Trophoblast cell (in vitro differentiated cells and primary cell): ENCODE data around the gene NRCAM.

Experiments
- DNase-seq, 2 donors: peaks; one replicate each; pipeline ENCODE4 v3.0.0-alpha.2; 2016
- H2AFZ ChIP-seq: 2 replicates; pipeline ENCODE4 v1.6.1; 2013; ENCODE audit warnings: low read length, moderate library complexity, mild to moderate bottlenecking; ENCODE audit not compliant: insufficient read depth, poor library complexity
- H2AK5ac ChIP-seq: 2 replicates; pipeline ENCODE4 v1.6.1; 2013; ENCODE audit warnings: mild to moderate bottlenecking, low read length
- H2BK120ac ChIP-seq: 2 replicates; pipeline ENCODE4 v1.6.1; 2013; ENCODE audit warnings: low read length, mild to moderate bottlenecking, moderate library complexity; ENCODE audit not compliant: insufficient read depth, poor library complexity
- H2BK12ac ChIP-seq: 2 replicates; pipeline ENCODE4 v1.6.1; 2013; ENCODE audit warnings: mild to moderate bottlenecking, low read length, moderate library complexity
- H2BK5ac ChIP-seq: 2 replicates; pipeline ENCODE4 v1.6.1; 2013; ENCODE audit warnings: low read length, low read depth, moderate library complexity, mild to moderate bottlenecking; ENCODE audit not compliant: poor library complexity
- H3K14ac ChIP-seq: 2 replicates; pipeline ENCODE4 v1.6.1; 2013; ENCODE audit warnings: mild to moderate bottlenecking, low read length
- H3K18ac ChIP-seq: 2 replicates; pipeline ENCODE4 v1.6.1; 2013; ENCODE audit warnings: mild to moderate bottlenecking, low read length
- H3K23ac ChIP-seq: 2 replicates; pipeline ENCODE4 v1.6.1; 2013; ENCODE audit warnings: low read length
- H3K27ac ChIP-seq: 2 replicates; pipeline ENCODE4 v1.5.1; 2013; ENCODE audit warnings: low read depth, mild to moderate bottlenecking, inconsistent platforms, low read length, moderate library complexity
- H3K27me3 ChIP-seq: 2 replicates; pipeline ENCODE4 v1.6.1; 2013; ENCODE audit warnings: inconsistent platforms, mild to moderate bottlenecking, low read length, moderate library complexity; ENCODE audit not compliant: insufficient read depth
- H3K36me3 ChIP-seq, 2 experiments: 1 replicate in 1 of 2; 2 replicates in 1 of 2; pipeline ENCODE4 v1.6.1; 2013; ENCODE audit warnings: low read length in 2 of 2, mild to moderate bottlenecking in 2 of 2, moderate library complexity in 1 of 2; ENCODE audit not compliant: insufficient read depth in 2 of 2, control insufficient read depth in 1 of 2
- H3K4ac ChIP-seq: 2 replicates; pipeline ENCODE4 v1.6.1; 2013; ENCODE audit warnings: low read depth, mild to moderate bottlenecking, low read length, moderate library complexity
- H3K4me1 ChIP-seq, 2 experiments: 1 replicate in 1 of 2; 2 replicates in 1 of 2; pipeline ENCODE4 v1.6.1; 2013; ENCODE audit warnings: low read length in 2 of 2, mild to moderate bottlenecking in 2 of 2, moderate library complexity in 1 of 2; ENCODE audit not compliant: insufficient read depth in 2 of 2, control insufficient read depth in 1 of 2
- H3K4me2 ChIP-seq: 2 replicates; pipeline ENCODE4 v1.6.1; 2013; ENCODE audit warnings: inconsistent platforms, mild to moderate bottlenecking, low read length, moderate library complexity
- H3K4me3 ChIP-seq: 2 replicates; pipeline ENCODE4 v1.5.1; 2013; ENCODE audit warnings: mild to moderate bottlenecking, low read depth, low read length, inconsistent platforms
- H3K79me1 ChIP-seq: one replicate; pipeline ENCODE4 v1.6.1; 2013; ENCODE audit warnings: low read length
- H3K79me2 ChIP-seq: 2 replicates; pipeline ENCODE4 v1.6.1; 2013; ENCODE audit warnings: low read length, mild to moderate bottlenecking; ENCODE audit not compliant: control insufficient read depth, insufficient read depth, poor library complexity
- H3K9ac ChIP-seq: 2 replicates; pipeline ENCODE4 v1.6.1; 2013; ENCODE audit warnings: mild to moderate bottlenecking, low read length
- H3K9me3 ChIP-seq: 2 replicates; pipeline ENCODE4 v1.6.1; 2013; ENCODE audit warnings: low read depth, mild to moderate bottlenecking, control low read depth, inconsistent platforms, low read length; ENCODE audit not compliant: insufficient read depth
- H4K12ac ChIP-seq: 2 replicates; pipeline ENCODE4 v1.6.1; 2013; ENCODE audit warnings: low read depth, mild to moderate bottlenecking, low read length, moderate library complexity
- H4K8ac ChIP-seq: 2 replicates; pipeline ENCODE4 v1.6.1; 2013; ENCODE audit warnings: low read depth, mild to moderate bottlenecking, low read length, moderate library complexity
- H4K91ac ChIP-seq: one replicate; pipeline ENCODE4 v1.6.1; 2013; ENCODE audit warnings: low read depth, mild to moderate bottlenecking, low read length, moderate library complexity
- WGBS: extraction: QIAGEN DNeasy Blood & Tissue Kit; methylation state at CpG from one replicate; pipeline ENCODE4 v1.1.7; 2013; ENCODE audit warnings: missing lambda C conversion rate; ENCODE audit not compliant: insufficient read length, insufficient coverage; ENCODE audit errors: extremely low coverage; 5-methylcytosine and 5-hydroxymethylcytosine counted together

Gene NRCAM

GRCh38 chr7:108181073-108181985 is 274.9 kb downstream of the NRCAM start:
- no peaks in the 10 kb centered on the region for H3K9me3 ChIP-seq
- no peak overlapping the region for H2AFZ ChIP-seq
- H3K18ac ChIP-seq, result no peak overlapping the region
- no peak overlapping the region for H3K23ac ChIP-seq
- no peak overlapping the region for H4K91ac ChIP-seq
- H3K79me1 ChIP-seq, result no peaks in the 10 kb centered on the region
- no peak overlapping the region for H3K14ac ChIP-seq
- H3K9ac ChIP-seq, result no peak overlapping the region
- no peaks in the 10 kb centered on the region for H3K4me1 ChIP-seq
- peak in 1 of 2 donors; percentile 85 for DNase-seq
- WGBS, result no CpG with 5 or more reads among the region's 8 CpGs
- no peak overlapping the region for H3K4me3 ChIP-seq
- H3K4ac ChIP-seq, result no peak overlapping the region
- no peaks in the 10 kb centered on the region for H3K79me2 ChIP-seq
- no peak overlapping the region for H2AK5ac ChIP-seq
- H2BK12ac ChIP-seq, result no peak overlapping the region
- no peak overlapping the region for H4K12ac ChIP-seq
- H2BK5ac ChIP-seq, result no peak overlapping the region
- H3K27ac ChIP-seq, result no peak overlapping the region
- H3K4me2 ChIP-seq, result no peak overlapping the region
- no peak overlapping the region for H4K8ac ChIP-seq
- no peaks in the 10 kb centered on the region for H3K36me3 ChIP-seq
- H3K27me3 ChIP-seq, result no peaks in the 10 kb centered on the region
- no peak overlapping the region for H2BK120ac ChIP-seq

- Histone ChIP-seq H3K27me3 (no peaks in the 10 kb centered on the region), H3K23ac (no peak overlapping the region), H4K8ac (no peak overlapping the region), H2BK5ac (no peak overlapping the region), H3K9ac (no peak overlapping the region), H3K79me2 (no peaks in the 10 kb centered on the region), H2BK12ac (no peak overlapping the region), H3K14ac (no peak overlapping the region), H3K27ac (no peak overlapping the region), H3K18ac (no peak overlapping the region), H3K4ac (no peak overlapping the region), H3K4me3 (no peak overlapping the region), H2AK5ac (no peak overlapping the region), H3K36me3 (no peaks in the 10 kb centered on the region), H2BK120ac (no peak overlapping the region), H2AFZ (no peak overlapping the region), H3K4me2 (no peak overlapping the region), H3K4me1 (no peaks in the 10 kb centered on the region), H4K12ac (no peak overlapping the region), H3K79me1 (no peaks in the 10 kb centered on the region), H4K91ac (no peak overlapping the region), H3K9me3 (no peaks in the 10 kb centered on the region)
- WGBS, result no CpG with 5 or more reads among the region's 3 CpGs
- no peak for DNase-seq
Measured at GRCh38 chr7:108178398-108178797, 277.8 kb downstream of the NRCAM start.

- H2BK5ac ChIP-seq, result no peak overlapping the region
- H3K27ac ChIP-seq, result no peak overlapping the region
- H3K14ac ChIP-seq, result no peak overlapping the region
- no peak overlapping the region for H4K8ac ChIP-seq
- no peak overlapping the region for H3K4me2 ChIP-seq
- no peak overlapping the region for H2BK120ac ChIP-seq
- H2BK12ac ChIP-seq, result no peak overlapping the region
- H3K4me1 ChIP-seq, result no peaks in the 10 kb centered on the region
- H3K4me3 ChIP-seq, result no peak overlapping the region
- no peak overlapping the region for H2AFZ ChIP-seq
- no CpG with 5 or more reads among the region's 8 CpGs for WGBS
- no peak overlapping the region for H4K12ac ChIP-seq
- DNase-seq, result peak in 1 of 2 donors; percentile 33
- no peak overlapping the region for H2AK5ac ChIP-seq
- no peak overlapping the region for H3K18ac ChIP-seq
- no peak overlapping the region for H4K91ac ChIP-seq
- no peak overlapping the region for H3K4ac ChIP-seq
- no peak overlapping the region for H3K23ac ChIP-seq
- H3K9ac ChIP-seq, result no peak overlapping the region
- H3K27me3 ChIP-seq, result no peaks in the 10 kb centered on the region
- no peaks in the 10 kb centered on the region for H3K36me3 ChIP-seq
- H3K9me3 ChIP-seq, result no peaks in the 10 kb centered on the region
- no peaks in the 10 kb centered on the region for H3K79me2 ChIP-seq
- no peaks in the 10 kb centered on the region for H3K79me1 ChIP-seq
Measured at GRCh38 chr7:108171164-108171563, 285.1 kb downstream of the NRCAM start.

- Histone ChIP-seq H3K4ac (no peak overlapping the region), H3K9me3 (no peaks in the 10 kb centered on the region), H3K4me1 (no peaks in the 10 kb centered on the region), H3K14ac (no peak overlapping the region), H4K8ac (no peak overlapping the region), H2BK5ac (no peak overlapping the region), H4K91ac (no peak overlapping the region), H3K18ac (no peak overlapping the region), H3K79me2 (no peaks in the 10 kb centered on the region), H3K27me3 (no peaks in the 10 kb centered on the region), H3K9ac (no peak overlapping the region), H3K4me2 (no peak overlapping the region), H2BK120ac (no peak overlapping the region), H2AK5ac (no peak overlapping the region), H3K27ac (no peak overlapping the region), H2AFZ (no peak overlapping the region), H2BK12ac (no peak overlapping the region), H4K12ac (no peak overlapping the region), H3K79me1 (no peaks in the 10 kb centered on the region), H3K36me3 (no peaks in the 10 kb centered on the region), H3K23ac (no peak overlapping the region), H3K4me3 (no peak overlapping the region)
- WGBS, result no CpG with 5 or more reads among the region's 5 CpGs
- DNase-seq, result no peak
Measured at GRCh38 chr7:108170251-108170650, 286.0 kb downstream of the NRCAM start.
